ENCODE results near the gene SPC25. TPM values are rescaled to one million over a fixed set of nuclear protein-coding genes. Genes with fewer than 3 reads are reported as not detected.

Gene SPC25
- total and polyA plus RNA-seq, 2 of the 13 experiments (the other 11 are each of a cell fraction or from before 2014, with no cell fraction given), result 11.3 to 26.5 TPM

DNA sequence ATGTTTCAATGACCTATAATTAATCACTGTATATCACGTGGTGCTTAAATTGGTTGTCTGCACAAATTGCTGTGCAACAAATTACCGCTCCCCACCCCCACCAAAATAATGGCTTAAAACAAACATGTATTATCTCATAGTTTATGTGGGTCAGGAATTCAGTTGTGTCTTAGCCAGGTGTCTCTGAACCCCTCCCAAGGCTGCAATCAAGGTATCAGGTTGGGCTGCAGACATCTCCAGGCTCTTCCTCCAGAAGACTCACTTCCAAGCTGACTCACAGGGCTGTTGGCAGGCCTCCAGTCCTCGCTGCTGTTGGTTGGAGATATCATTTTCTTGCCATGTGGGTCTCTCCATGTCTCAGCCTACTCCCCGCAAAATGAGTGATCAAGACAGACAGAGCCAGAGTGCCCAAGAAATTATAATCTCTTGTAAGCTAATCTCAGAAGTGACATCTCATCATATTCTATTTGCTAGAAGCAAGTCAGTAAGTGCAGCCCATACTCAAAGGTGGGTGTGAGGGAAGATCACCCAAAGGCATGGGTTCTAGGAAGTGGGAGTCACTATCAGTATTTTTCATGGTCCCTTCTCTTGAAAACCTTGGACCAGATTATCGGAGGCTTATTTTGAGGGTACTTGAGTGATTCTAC lies 38.4 kb downstream of the SPC25 start:
- no peak overlapping the region for H2AFZ ChIP-seq (ENCODE audit: low read length)
- ChIA-PET POLR2A (no interaction called here), CTCF (ENCODE audit: low intra/inter-chr PET ratio, low total read pairs) (no interaction called here)
- no peaks in the 10 kb centered on the region for H3K79me2 ChIP-seq (ENCODE audit: insufficient read depth, low read length)
- H3K27ac ChIP-seq (ENCODE audit: extremely low read length, insufficient read depth, low read length), result no peak overlapping the region
- FAIRE-seq (no peak), DNase-seq (ENCODE audit: low spot score) (no peak), ATAC-seq (no peak)
- peaks cover 0 to 1% of the 10 kb centered on the region in 2 experiments; a peak in 2 of 5 replicates for H3K36me3 ChIP-seq (replicated peaks in 1 of 2; ENCODE audit: control insufficient read depth in 1 of 2, insufficient read depth in 2 of 2, low read length in 2 of 2)
- H3K9me3 ChIP-seq (ENCODE audit: low read length), result no peaks in the 10 kb centered on the region
- H3K4me2 ChIP-seq (ENCODE audit: low read depth, low read length), result no peak overlapping the region
- in situ Hi-C loops (cut with HindIII; ENCODE audit: extremely low pct_ligation_motif_present, low pct_unique_long_range_greater_than_20kb) (no loop called here), intact Hi-C loops (cut with micrococcal nuclease; ENCODE audit: unreplicated experiment) (no loop called here)
- no peak overlapping the region for H3K4me3 ChIP-seq (replicated peaks in 1 of 3; ENCODE audit: insufficient read depth in 1 of 3, low read depth in 2 of 3, low read length in 3 of 3)
- no peak overlapping the region for H3K9ac ChIP-seq (ENCODE audit: insufficient read depth, low read depth, low read length)
- peaks cover 16% of the 10 kb centered on the region for H3K4me1 ChIP-seq (ENCODE audit: insufficient read depth, low read length)
- 99% methylated on average over 5 of the region's 5 CpGs for WGBS (ENCODE audit: low lambda C conversion rate)
- no TSS peak for BruUV-seq (replicated peaks)
- H3K27me3 ChIP-seq (ENCODE audit: control insufficient read depth in 1 of 2, insufficient read depth in 2 of 2, low read length in 2 of 2), result no peaks in the 10 kb centered on the region
- H4K20me1 ChIP-seq (ENCODE audit: insufficient read depth, low read length), result no peaks in the 10 kb centered on the region
- TF ChIP-seq, protein P1, sequence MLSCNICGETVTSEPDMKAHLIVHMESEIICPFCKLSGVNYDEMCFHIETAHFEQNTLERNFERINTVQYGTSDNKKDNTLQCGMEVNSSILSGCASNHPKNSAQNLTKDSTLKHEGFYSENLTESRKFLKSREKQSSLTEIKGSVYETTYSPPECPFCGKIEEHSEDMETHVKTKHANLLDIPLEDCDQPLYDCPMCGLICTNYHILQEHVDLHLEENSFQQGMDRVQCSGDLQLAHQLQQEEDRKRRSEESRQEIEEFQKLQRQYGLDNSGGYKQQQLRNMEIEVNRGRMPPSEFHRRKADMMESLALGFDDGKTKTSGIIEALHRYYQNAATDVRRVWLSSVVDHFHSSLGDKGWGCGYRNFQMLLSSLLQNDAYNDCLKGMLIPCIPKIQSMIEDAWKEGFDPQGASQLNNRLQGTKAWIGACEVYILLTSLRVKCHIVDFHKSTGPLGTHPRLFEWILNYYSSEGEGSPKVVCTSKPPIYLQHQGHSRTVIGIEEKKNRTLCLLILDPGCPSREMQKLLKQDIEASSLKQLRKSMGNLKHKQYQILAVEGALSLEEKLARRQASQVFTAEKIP (CRISPR knock-in tag; IDR thresholded peaks at IDR 0.05; ENCODE audit: borderline replicate concordance), result no peak
- no peak for TF ChIP-seq SMAD9 (CRISPR knock-in tag; IDR thresholded peaks at IDR 0.05)
- no peak for TF ChIP-seq ZNF207 (IDR thresholded peaks at IDR 0.05; ENCODE audit: borderline replicate concordance)
- no peak for TF ChIP-seq SIN3A (IDR thresholded peaks at IDR 0.05; ENCODE audit: borderline replicate concordance, low read depth, low read length)
- no peak for TF ChIP-seq ZNF460 (CRISPR knock-in tag; IDR thresholded peaks at IDR 0.05; ENCODE audit: borderline replicate concordance)
- TF ChIP-seq HNRNPUL1 (IDR thresholded peaks at IDR 0.05; ENCODE audit: low read depth, low read length), result no peak
- no peak for TF ChIP-seq TBX3 (IDR thresholded peaks at IDR 0.05; ENCODE audit: borderline replicate concordance)
- no peak for TF ChIP-seq ARNT2 (CRISPR knock-in tag; IDR thresholded peaks at IDR 0.05; ENCODE audit: low read depth)
- no peak for TF ChIP-seq KAT7 (CRISPR knock-in tag; IDR thresholded peaks at IDR 0.05; ENCODE audit: borderline replicate concordance)
- TF ChIP-seq GPN1 (CRISPR knock-in tag; IDR thresholded peaks at IDR 0.05; ENCODE audit: borderline replicate concordance), result no peak
- TF ChIP-seq, protein P2, sequence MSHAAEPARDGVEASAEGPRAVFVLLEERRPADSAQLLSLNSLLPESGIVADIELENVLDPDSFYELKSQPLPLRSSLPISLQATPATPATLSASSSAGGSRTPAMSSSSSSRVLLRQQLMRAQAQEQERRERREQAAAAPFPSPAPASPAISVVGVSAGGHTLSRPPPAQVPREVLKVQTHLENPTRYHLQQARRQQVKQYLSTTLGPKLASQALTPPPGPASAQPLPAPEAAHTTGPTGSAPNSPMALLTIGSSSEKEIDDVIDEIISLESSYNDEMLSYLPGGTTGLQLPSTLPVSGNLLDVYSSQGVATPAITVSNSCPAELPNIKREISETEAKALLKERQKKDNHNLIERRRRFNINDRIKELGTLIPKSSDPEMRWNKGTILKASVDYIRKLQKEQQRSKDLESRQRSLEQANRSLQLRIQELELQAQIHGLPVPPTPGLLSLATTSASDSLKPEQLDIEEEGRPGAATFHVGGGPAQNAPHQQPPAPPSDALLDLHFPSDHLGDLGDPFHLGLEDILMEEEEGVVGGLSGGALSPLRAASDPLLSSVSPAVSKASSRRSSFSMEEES (CRISPR knock-in tag; IDR thresholded peaks at IDR 0.05), result no peak
- TF ChIP-seq, protein P3, sequence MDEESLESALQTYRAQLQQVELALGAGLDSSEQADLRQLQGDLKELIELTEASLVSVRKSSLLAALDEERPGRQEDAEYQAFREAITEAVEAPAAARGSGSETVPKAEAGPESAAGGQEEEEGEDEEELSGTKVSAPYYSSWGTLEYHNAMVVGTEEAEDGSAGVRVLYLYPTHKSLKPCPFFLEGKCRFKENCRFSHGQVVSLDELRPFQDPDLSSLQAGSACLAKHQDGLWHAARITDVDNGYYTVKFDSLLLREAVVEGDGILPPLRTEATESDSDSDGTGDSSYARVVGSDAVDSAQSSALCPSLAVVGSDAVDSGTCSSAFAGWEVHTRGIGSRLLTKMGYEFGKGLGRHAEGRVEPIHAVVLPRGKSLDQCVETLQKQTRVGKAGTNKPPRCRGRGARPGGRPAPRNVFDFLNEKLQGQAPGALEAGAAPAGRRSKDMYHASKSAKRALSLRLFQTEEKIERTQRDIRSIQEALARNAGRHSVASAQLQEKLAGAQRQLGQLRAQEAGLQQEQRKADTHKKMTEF (CRISPR knock-in tag; IDR thresholded peaks at IDR 0.05), result no peak
- TF ChIP-seq NAIF1 (CRISPR knock-in tag; IDR thresholded peaks at IDR 0.05; ENCODE audit: borderline replicate concordance), result no peak
- TF ChIP-seq ZFP62 (CRISPR knock-in tag; IDR thresholded peaks at IDR 0.05), result no peak
- TF ChIP-seq, protein P4, sequence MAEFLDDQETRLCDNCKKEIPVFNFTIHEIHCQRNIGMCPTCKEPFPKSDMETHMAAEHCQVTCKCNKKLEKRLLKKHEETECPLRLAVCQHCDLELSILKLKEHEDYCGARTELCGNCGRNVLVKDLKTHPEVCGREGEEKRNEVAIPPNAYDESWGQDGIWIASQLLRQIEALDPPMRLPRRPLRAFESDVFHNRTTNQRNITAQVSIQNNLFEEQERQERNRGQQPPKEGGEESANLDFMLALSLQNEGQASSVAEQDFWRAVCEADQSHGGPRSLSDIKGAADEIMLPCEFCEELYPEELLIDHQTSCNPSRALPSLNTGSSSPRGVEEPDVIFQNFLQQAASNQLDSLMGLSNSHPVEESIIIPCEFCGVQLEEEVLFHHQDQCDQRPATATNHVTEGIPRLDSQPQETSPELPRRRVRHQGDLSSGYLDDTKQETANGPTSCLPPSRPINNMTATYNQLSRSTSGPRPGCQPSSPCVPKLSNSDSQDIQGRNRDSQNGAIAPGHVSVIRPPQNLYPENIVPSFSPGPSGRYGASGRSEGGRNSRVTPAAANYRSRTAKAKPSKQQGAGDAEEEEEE (CRISPR knock-in tag; IDR thresholded peaks at IDR 0.05; ENCODE audit: borderline replicate concordance), result no peak

Measured in HepG2 (cell line).